HEK293T (cell line): Measurements from ENCODE around the gene TAF4B.
"Not testable (repeated sequence)": the region's sequence is repeated elsewhere in the genome, so short reads cannot be mapped to it uniquely, and the experiment has no call there.

Experiments used
- CTCF ChIA-PET: fragments of 350-600 bp; formaldehyde crosslinking; extraction: SDS; loops from one replicate; lab custom pipeline; 2021; ENCODE audit warnings: antibody characterized with exemption, inconsistent platforms; lab: Yijun Ruan, JAX
- POLR2A ChIA-PET: fragments of 350-600 bp; formaldehyde crosslinking; extraction: SDS; loops from one replicate; lab custom pipeline; 2020; ENCODE audit warnings: antibody characterized with exemption, inconsistent platforms; lab: Yijun Ruan, JAX
- DNase-seq: peaks from one replicate; pipeline ENCODE4 v3.0.0; 2012; ENCODE audit warnings: mixed read lengths; ENCODE audit errors: extremely low spot score
- ARNT ChIP-seq: fragments of 450-650 bp; IDR thresholded peaks from 2 replicates; pipeline ENCODE4 v1.6.1; 2017; ENCODE audit warnings: mild to moderate bottlenecking
- BHLHE40 ChIP-seq: fragments of 450-650 bp; IDR thresholded peaks from 2 replicates; pipeline ENCODE4 v1.6.1; 2016; ENCODE audit warnings: mild to moderate bottlenecking, moderate library complexity, borderline replicate concordance
- CTBP1 ChIP-seq: fragments of 450-650 bp; IDR thresholded peaks from 2 replicates; pipeline ENCODE4 v1.6.1; 2016; ENCODE audit warnings: borderline replicate concordance
- ELF4 ChIP-seq: fragments of 450-650 bp; IDR thresholded peaks from 2 replicates; pipeline ENCODE4 v1.6.1; 2017; ENCODE audit warnings: antibody characterized with exemption
- FOXA1 ChIP-seq: fragments of 450-650 bp; IDR thresholded peaks from 2 replicates; pipeline ENCODE4 v1.6.1; 2016; ENCODE audit warnings: mild to moderate bottlenecking
- FOXK2 ChIP-seq: fragments of 450-650 bp; IDR thresholded peaks from 2 replicates; pipeline ENCODE4 v1.6.1; 2016; ENCODE audit warnings: mild to moderate bottlenecking
- FOXM1 ChIP-seq: fragments of 450-650 bp; IDR thresholded peaks from 2 replicates; pipeline ENCODE4 v1.6.1; 2017; ENCODE audit warnings: mild to moderate bottlenecking, borderline replicate concordance
- HDGF ChIP-seq: fragments of 450-650 bp; IDR thresholded peaks from 2 replicates; pipeline ENCODE4 v1.6.1; 2017; ENCODE audit warnings: antibody characterized with exemption, borderline replicate concordance
- L3MBTL2 ChIP-seq: fragments of 450-650 bp; conservative IDR thresholded peaks from 2 replicates; pipeline ENCODE4 v1.6.1; 2016; ENCODE audit warnings: mild to moderate bottlenecking
- LEF1 ChIP-seq: fragments of 450-650 bp; IDR thresholded peaks from 2 replicates; pipeline ENCODE4 v1.6.1; 2017; ENCODE audit warnings: mild to moderate bottlenecking, borderline replicate concordance
- NFRKB ChIP-seq: fragments of 450-650 bp; IDR thresholded peaks from 2 replicates; pipeline ENCODE4 v1.6.1; 2016; ENCODE audit warnings: mild to moderate bottlenecking, moderate library complexity
- SP1 ChIP-seq: fragments of 450-650 bp; IDR thresholded peaks from 2 replicates; pipeline ENCODE4 v1.6.1; 2017
- SUZ12 ChIP-seq: fragments of 450-650 bp; IDR thresholded peaks from 2 replicates; pipeline ENCODE4 v1.6.1; 2016; ENCODE audit warnings: mild to moderate bottlenecking
- TARDBP ChIP-seq: fragments of 450-650 bp; IDR thresholded peaks from 2 replicates; pipeline ENCODE4 v1.6.1; 2016
- ZNF384 ChIP-seq: fragments of 450-650 bp; IDR thresholded peaks from 2 replicates; pipeline ENCODE4 v1.6.1; 2016
- TF ChIP-seq, protein P1 (sequence below): fragments of 450-650 bp; IDR thresholded peaks from 2 replicates; pipeline ENCODE4 v1.6.1; 2016

Gene TAF4B

GRCh38 chr18:26436176-26437051, 210.2 kb downstream of the TAF4B start:
- TF ChIP-seq ZNF384 (no peak), TARDBP (no peak), FOXA1 (no peak), ELF4 (no peak), NFRKB (no peak), FOXK2 (no peak), CTBP1 (no peak), SUZ12 (no peak), HDGF (no peak)
- TF ChIP-seq, protein P1, sequence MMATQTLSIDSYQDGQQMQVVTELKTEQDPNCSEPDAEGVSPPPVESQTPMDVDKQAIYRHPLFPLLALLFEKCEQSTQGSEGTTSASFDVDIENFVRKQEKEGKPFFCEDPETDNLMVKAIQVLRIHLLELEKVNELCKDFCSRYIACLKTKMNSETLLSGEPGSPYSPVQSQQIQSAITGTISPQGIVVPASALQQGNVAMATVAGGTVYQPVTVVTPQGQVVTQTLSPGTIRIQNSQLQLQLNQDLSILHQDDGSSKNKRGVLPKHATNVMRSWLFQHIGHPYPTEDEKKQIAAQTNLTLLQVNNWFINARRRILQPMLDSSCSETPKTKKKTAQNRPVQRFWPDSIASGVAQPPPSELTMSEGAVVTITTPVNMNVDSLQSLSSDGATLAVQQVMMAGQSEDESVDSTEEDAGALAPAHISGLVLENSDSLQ = no peak
- POLR2A ChIA-PET = no interaction called here
- DNase-seq = no peak
- CTCF ChIA-PET = interaction anchor here (0.5 to 1.5 kb wide), 2 partner anchors 32 to 377 kb away, joined by 3 to 5 read pairs; no protein-coding TSS in a partner anchor

DNA sequence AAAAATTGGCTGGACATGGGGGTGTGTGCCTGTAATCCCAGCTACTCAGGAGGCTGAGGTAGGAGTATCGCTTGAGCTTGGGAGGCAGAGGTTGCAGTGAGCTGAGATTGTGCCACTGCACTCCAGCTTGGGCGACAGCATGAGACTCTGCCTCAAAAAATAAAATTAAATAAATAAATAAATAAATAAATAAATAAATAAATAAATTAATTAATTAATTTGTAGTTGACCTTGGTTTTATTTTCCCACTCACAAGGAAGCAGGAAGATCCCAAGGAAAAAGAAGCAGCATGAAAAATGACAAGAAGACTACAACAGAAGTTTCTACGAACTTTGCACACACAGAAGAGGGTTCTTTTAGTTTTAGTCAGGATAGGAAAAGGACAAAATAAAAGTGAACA, 211.4 kb downstream of the TAF4B start:
- CTCF ChIA-PET = interaction anchor here (0.6 to 0.7 kb wide), 2 partner anchors 10 to 54 kb away, joined by 3 read pairs; no protein-coding TSS in a partner anchor
- DNase-seq, POLR2A ChIA-PET: not testable (repeated sequence)

GRCh38 chr18:26438980-26439379, 212.7 kb downstream of the TAF4B start:
- ChIA-PET CTCF (interaction anchor here (0.9 to 1.7 kb wide), 2 partner anchors 29 to 111 kb away, joined by 3 to 4 read pairs; no protein-coding TSS in a partner anchor), POLR2A (no interaction called here)
- DNase-seq = no peak
- no peak for TF ChIP-seq ELF4
- TF ChIP-seq FOXA1 = no peak
- no peak for TF ChIP-seq FOXM1
- TF ChIP-seq FOXK2 = no peak
- TF ChIP-seq L3MBTL2 = no peak
- no peak for TF ChIP-seq TARDBP

- CTCF ChIA-PET = interaction anchor here (0.9 to 1.7 kb wide), 4 partner anchors 28 to 120 kb away, joined by 3 to 4 read pairs (median 3); no protein-coding TSS in a partner anchor
- no peak for DNase-seq
- TF ChIP-seq SP1 = no peak
- no peak for TF ChIP-seq L3MBTL2
- no peak for TF ChIP-seq ARNT
- no peak for TF ChIP-seq FOXK2
- TF ChIP-seq FOXM1 = no peak
- no peak for TF ChIP-seq ELF4
- no peak for TF ChIP-seq NFRKB
- no peak for TF ChIP-seq CTBP1
- no peak for TF ChIP-seq LEF1
- TF ChIP-seq SUZ12 = no peak
- TF ChIP-seq HDGF = no peak
- TF ChIP-seq ZNF384 = no peak
- no peak for TF ChIP-seq BHLHE40
- POLR2A ChIA-PET = no interaction called here
Observed at GRCh38 chr18:26439537-26439936, 213.3 kb downstream of the TAF4B start.

GRCh38 chr18:26440644-26441043, 214.4 kb downstream of the TAF4B start:
- TF ChIP-seq BHLHE40 = no peak
- TF ChIP-seq FOXK2 = no peak
- TF ChIP-seq ELF4 = no peak
- TF ChIP-seq SP1 = no peak
- no peak for TF ChIP-seq LEF1
- no peak for TF ChIP-seq ZNF384
- no peak for TF ChIP-seq L3MBTL2
- TF ChIP-seq FOXM1 = no peak
- no peak for TF ChIP-seq ARNT
- TF ChIP-seq, protein P1 = no peak
- no peak for TF ChIP-seq NFRKB
- no peak for TF ChIP-seq CTBP1
- no peak for TF ChIP-seq TARDBP
- TF ChIP-seq SUZ12 = no peak
- TF ChIP-seq HDGF = no peak
- TF ChIP-seq FOXA1 = no peak
- DNase-seq = no peak
- ChIA-PET CTCF (interaction anchor here (0.7 to 1.1 kb wide), 3 partner anchors 57 to 295 kb away, joined by 3 read pairs; no protein-coding TSS in a partner anchor), POLR2A (interaction anchor here (1.3 kb wide), 1 partner anchor 214 kb away, joined by 3 read pairs; no protein-coding TSS in a partner anchor)
